Measurements from ENCODE around the gene CORO7.

DNA sequence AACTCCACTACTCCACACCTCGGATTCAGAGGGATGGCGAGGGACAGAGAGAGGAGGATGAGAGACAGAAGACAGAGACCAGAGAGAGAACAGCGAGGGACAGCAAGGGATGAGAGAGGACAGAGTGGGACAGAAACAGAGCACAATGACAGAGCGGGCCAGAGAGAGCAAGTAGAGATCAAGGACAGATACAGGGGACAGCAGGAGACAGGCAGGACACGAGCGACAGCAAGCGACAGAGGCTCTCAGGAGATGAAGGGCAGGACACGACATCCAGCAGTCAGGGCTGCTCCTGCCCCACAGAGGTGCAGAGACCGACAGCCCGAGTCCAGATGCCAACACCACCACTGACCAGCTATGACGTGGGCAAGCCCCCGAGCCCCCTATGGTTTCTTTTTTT lies 14.9 kb downstream of the CORO7 start:
- TF ChIP-seq, protein P1, sequence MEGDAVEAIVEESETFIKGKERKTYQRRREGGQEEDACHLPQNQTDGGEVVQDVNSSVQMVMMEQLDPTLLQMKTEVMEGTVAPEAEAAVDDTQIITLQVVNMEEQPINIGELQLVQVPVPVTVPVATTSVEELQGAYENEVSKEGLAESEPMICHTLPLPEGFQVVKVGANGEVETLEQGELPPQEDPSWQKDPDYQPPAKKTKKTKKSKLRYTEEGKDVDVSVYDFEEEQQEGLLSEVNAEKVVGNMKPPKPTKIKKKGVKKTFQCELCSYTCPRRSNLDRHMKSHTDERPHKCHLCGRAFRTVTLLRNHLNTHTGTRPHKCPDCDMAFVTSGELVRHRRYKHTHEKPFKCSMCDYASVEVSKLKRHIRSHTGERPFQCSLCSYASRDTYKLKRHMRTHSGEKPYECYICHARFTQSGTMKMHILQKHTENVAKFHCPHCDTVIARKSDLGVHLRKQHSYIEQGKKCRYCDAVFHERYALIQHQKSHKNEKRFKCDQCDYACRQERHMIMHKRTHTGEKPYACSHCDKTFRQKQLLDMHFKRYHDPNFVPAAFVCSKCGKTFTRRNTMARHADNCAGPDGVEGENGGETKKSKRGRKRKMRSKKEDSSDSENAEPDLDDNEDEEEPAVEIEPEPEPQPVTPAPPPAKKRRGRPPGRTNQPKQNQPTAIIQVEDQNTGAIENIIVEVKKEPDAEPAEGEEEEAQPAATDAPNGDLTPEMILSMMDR (IDR thresholded peaks at IDR 0.05; ENCODE audit: low read length): no peak
- TF ChIP-seq EZH2 (IDR thresholded peaks at IDR 0.05; ENCODE audit: borderline replicate concordance, low read length): no peak
